HepG2 (cell line): ENCODE data around the gene CTRL. TPM values are rescaled to one million over a fixed set of nuclear protein-coding genes. Genes with fewer than 3 reads are reported as not detected.

ENCODE experiments used
- ATAD3A ChIP-seq: sonication (generic); formaldehyde crosslinking; IDR thresholded peaks from 2 replicates; pipeline ENCODE4 v1.4.0; 2020; ENCODE audit warnings: missing genetic modification reagents
- ATF7 ChIP-seq, 2 experiments: fragments of 450-650 bp in 1 of 2; sonication (generic) in 1 of 2; formaldehyde crosslinking in 1 of 2; IDR thresholded peaks; 2 replicates each; pipeline versions ENCODE4 v1.4.0 to v1.6.1; 2016 to 2020; ENCODE audit warnings: antibody characterized with exemption in 1 of 2, mild to moderate bottlenecking in 1 of 2, missing genetic modification reagents in 1 of 2
- HIC2 ChIP-seq: sonication (generic); formaldehyde crosslinking; IDR thresholded peaks from 2 replicates; pipeline ENCODE4 v1.9.0; 2022; ENCODE audit warnings: low read depth, missing genetic modification reagents
- HNRNPUL1 ChIP-seq: fragments of 200-400 bp; formaldehyde crosslinking; IDR thresholded peaks from 2 replicates; pipeline ENCODE4 v1.6.1; 2017; ENCODE audit warnings: low read depth, mild to moderate bottlenecking, low read length, moderate library complexity
- KLF9 ChIP-seq: IDR thresholded peaks from 2 replicates; pipeline ENCODE4 v1.6.1; 2016; ENCODE audit warnings: low read depth
- MTA3 ChIP-seq: sonication (generic); formaldehyde crosslinking; IDR thresholded peaks from 2 replicates; pipeline ENCODE4 v1.4.0; 2020; ENCODE audit warnings: missing genetic modification reagents
- SP1 ChIP-seq, 2 experiments: fragments of 450-650 bp in 1 of 2; sonication (generic) in 1 of 2; formaldehyde crosslinking in 1 of 2; IDR thresholded peaks; 2 replicates each; pipeline versions ENCODE4 v1.4.0 to v1.6.1; 2016 to 2020; ENCODE audit warnings: missing genetic modification reagents in 1 of 2
- ZNF282 ChIP-seq: fragments of 450-650 bp; IDR thresholded peaks from 2 replicates; pipeline ENCODE4 v1.6.1; 2018; ENCODE audit not compliant: partially characterized antibody
- ZNF318 ChIP-seq: sonication (generic); formaldehyde crosslinking; IDR thresholded peaks from 2 replicates; pipeline ENCODE4 v1.4.0; 2020; ENCODE audit warnings: mild to moderate bottlenecking, missing genetic modification reagents
- ZNF609 ChIP-seq: sonication (generic); formaldehyde crosslinking; IDR thresholded peaks from 2 replicates; pipeline ENCODE4 v1.4.0; 2020; ENCODE audit warnings: mild to moderate bottlenecking, missing genetic modification reagents, borderline replicate concordance
- ZNF83 ChIP-seq: sonication (generic); formaldehyde crosslinking; IDR thresholded peaks from 2 replicates; pipeline ENCODE4 v1.4.0; 2020; ENCODE audit warnings: missing genetic modification reagents, mild to moderate bottlenecking, borderline replicate concordance
- polyA plus RNA-seq, 8 experiments: library from polyadenylated mRNA; depleted of rRNA in 3 of 8; stranded (reverse) in 7 of 8; unstranded in 1 of 8; fragments of >200 nt; fragmentation: Illumina TruSeq in 4 of 8; extraction: Trizol in 4 of 8; gene quantifications; 2 replicates each; pipeline versions ENCODE4 v1.2.1 to v1.2.3, GENCODE V29; 2011 to 2016; ENCODE audit warnings: low read depth in 4 of 8, missing spikeins in 1 of 8, mixed read lengths in 1 of 8; ENCODE audit not compliant: insufficient read depth in 1 of 8
- total RNA-seq, 5 experiments: library from RNA; depleted of rRNA; stranded (reverse); fragments of >200 nt; fragmentation: Illumina TruSeq; extraction: Trizol; gene quantifications; 2 replicates each; pipeline ENCODE4 v1.2.3, GENCODE V29; 2016; ENCODE audit warnings: low read depth in 1 of 5

The CTRL gene
- total and polyA plus RNA-seq, 2 of the 13 experiments (the other 11 are each of a cell fraction or from before 2014, with no cell fraction given), result 1.9 to 2.7 TPM

- TF ChIP-seq ZNF318 (CRISPR knock-in tag), result peak; percentile 93; the same call in 1 of the 2 replicates
- no peak for TF ChIP-seq SP1 (IDR thresholded peaks at IDR 0.05)
- peak; percentile 61; the same call in 1 of the 2 replicates for TF ChIP-seq SP1 (CRISPR knock-in tag; IDR thresholded peaks at IDR 0.05)
- TF ChIP-seq ZNF282, result no peak
- no peak; the same call in 1 of the 2 replicates for TF ChIP-seq ATAD3A (CRISPR knock-in tag)
- peak; percentile 67 for TF ChIP-seq HIC2
- TF ChIP-seq ZNF83 (CRISPR knock-in tag), result no peak
- TF ChIP-seq HNRNPUL1, result no peak
- TF ChIP-seq KLF9 (CRISPR knock-in tag), result peak; percentile 92
- TF ChIP-seq MTA3 (CRISPR knock-in tag), result no peak
- peak; percentile 48 for TF ChIP-seq ZNF609 (CRISPR knock-in tag)
- no peak for TF ChIP-seq ATF7 (IDR thresholded peaks at IDR 0.05)
- peak; percentile 71 for TF ChIP-seq ATF7 (CRISPR knock-in tag; IDR thresholded peaks at IDR 0.05)
These were observed 3.9 kb upstream of the CTRL start (continued) for GRCh38 chr16:67935402-67936123.
